ENCODE data around the gene FAM168A.

DNA sequence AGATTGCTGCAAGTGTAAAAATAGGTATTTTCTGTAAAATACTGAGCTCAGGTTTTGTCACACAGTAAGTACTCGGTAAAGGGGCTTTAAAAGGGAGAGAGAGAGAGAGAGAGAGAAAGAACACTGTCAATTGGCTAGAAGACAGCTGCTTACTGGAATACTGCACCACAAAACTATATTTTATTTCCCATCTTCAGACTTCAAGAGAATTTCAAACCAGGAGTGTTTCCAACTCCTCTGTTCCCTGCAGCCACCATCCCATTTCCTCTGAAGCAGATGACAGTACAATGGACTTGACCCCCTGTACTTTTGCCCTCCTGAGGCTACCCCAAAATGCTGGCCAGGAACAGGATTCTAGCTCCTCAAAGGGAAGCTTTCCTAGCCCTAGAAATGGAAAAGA is 132.0 kb downstream of the FAM168A start:
- TF ChIP-seq, protein P1, sequence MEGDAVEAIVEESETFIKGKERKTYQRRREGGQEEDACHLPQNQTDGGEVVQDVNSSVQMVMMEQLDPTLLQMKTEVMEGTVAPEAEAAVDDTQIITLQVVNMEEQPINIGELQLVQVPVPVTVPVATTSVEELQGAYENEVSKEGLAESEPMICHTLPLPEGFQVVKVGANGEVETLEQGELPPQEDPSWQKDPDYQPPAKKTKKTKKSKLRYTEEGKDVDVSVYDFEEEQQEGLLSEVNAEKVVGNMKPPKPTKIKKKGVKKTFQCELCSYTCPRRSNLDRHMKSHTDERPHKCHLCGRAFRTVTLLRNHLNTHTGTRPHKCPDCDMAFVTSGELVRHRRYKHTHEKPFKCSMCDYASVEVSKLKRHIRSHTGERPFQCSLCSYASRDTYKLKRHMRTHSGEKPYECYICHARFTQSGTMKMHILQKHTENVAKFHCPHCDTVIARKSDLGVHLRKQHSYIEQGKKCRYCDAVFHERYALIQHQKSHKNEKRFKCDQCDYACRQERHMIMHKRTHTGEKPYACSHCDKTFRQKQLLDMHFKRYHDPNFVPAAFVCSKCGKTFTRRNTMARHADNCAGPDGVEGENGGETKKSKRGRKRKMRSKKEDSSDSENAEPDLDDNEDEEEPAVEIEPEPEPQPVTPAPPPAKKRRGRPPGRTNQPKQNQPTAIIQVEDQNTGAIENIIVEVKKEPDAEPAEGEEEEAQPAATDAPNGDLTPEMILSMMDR (IDR thresholded peaks at IDR 0.05): no peak
- TF ChIP-seq EP300 (IDR thresholded peaks at IDR 0.05): no peak
- TF ChIP-seq POLR2A (IDR thresholded peaks at IDR 0.05): no peak

All from ovary (tissue), 3 donors.